T-helper 1 cell treated with Interleukin-12 subunit alpha and Interleukin-12 subunit beta and Interleukin-4 antibody, amounts not matched to agents 30 ng/mL and 1 ng/mL, for 36 hours (primary cell): ENCODE results near the gene C1QTNF9B. TPM values are rescaled to one million over a fixed set of nuclear protein-coding genes. Genes with fewer than 3 reads are reported as not detected.

Source experiments
- intact Hi-C: fragments of 100-400 bp; cut with micrococcal nuclease; formaldehyde crosslinking; loops from one replicate; pipeline ENCODE4 v1.15.1; 2024
- total RNA-seq: library from RNA; stranded (reverse); gene quantifications from 2 replicates; pipeline ENCODE4 v1.2.3, GENCODE V29; 2022

The C1QTNF9B gene
- total RNA-seq, 1 donor from 2014 or later = not detected

GRCh38 chr13:23859904-23860303 is 37.4 kb downstream of the C1QTNF9B start:
- intact Hi-C loops = no loop called here

- intact Hi-C loops = no loop called here
These were observed 37.8 kb downstream of the C1QTNF9B start for GRCh38 chr13:23859455-23859854.

GRCh38 chr13:23858546-23858945 is 38.8 kb downstream of the C1QTNF9B start:
- intact Hi-C loops = no loop called here

GRCh38 chr13:23856008-23856750 is 41.1 kb downstream of the C1QTNF9B start:
- intact Hi-C loops = no loop called here

GRCh38 chr13:23855360-23855759 is 41.9 kb downstream of the C1QTNF9B start:
- intact Hi-C loops = no loop called here

GRCh38 chr13:23852351-23852750 is 45.0 kb downstream of the C1QTNF9B start:
- intact Hi-C loops = no loop called here

- intact Hi-C loops = no loop called here
These were observed 46.2 kb downstream of the C1QTNF9B start for GRCh38 chr13:23851106-23851505.

GRCh38 chr13:23850134-23850533 is 47.2 kb downstream of the C1QTNF9B start:
- intact Hi-C loops = no loop called here

- intact Hi-C loops = no loop called here
These were observed 47.6 kb downstream of the C1QTNF9B start for GRCh38 chr13:23849670-23850069.

- intact Hi-C loops = no loop called here
These were observed 48.6 kb downstream of the C1QTNF9B start for GRCh38 chr13:23848646-23849141.

- intact Hi-C loops = no loop called here
These were observed 49.3 kb downstream of the C1QTNF9B start for GRCh38 chr13:23848019-23848418.

- intact Hi-C loops = no loop called here
These were observed 49.8 kb downstream of the C1QTNF9B start for GRCh38 chr13:23847497-23847896.

GRCh38 chr13:23845105-23845725 is 52.1 kb downstream of the C1QTNF9B start:
- intact Hi-C loops = no loop called here

- intact Hi-C loops = no loop called here
These were observed 53.2 kb downstream of the C1QTNF9B start for GRCh38 chr13:23844132-23844531.

GRCh38 chr13:23843436-23843835 is 53.9 kb downstream of the C1QTNF9B start:
- intact Hi-C loops = no loop called here

GRCh38 chr13:23842406-23842805 is 54.9 kb downstream of the C1QTNF9B start:
- intact Hi-C loops = no loop called here

Other genes with a start within 250 kb of the C1QTNF9B start
- gene MIPEP, start 8.1 kb downstream of the C1QTNF9B start, total RNA-seq = 8.8 and 9.2 TPM in 2 replicates